CD14-positive monocyte (primary cell): ENCODE data around the gene IGFBP4. TPM values are rescaled to one million over a fixed set of nuclear protein-coding genes. Genes with fewer than 3 reads are reported as not detected.

ENCODE experiments used
- DNase-seq, 3 donors: peaks; one replicate each; pipeline ENCODE4 v3.0.0-alpha.2; 2011 to 2022
- H2AFZ ChIP-seq: 2 replicates; pipeline ENCODE4 v1.6.0; 2012; ENCODE audit warnings: mild to moderate bottlenecking, low read depth, low read length, inconsistent platforms; ENCODE audit not compliant: insufficient read depth, poor library complexity, severe bottlenecking
- H3K27ac ChIP-seq, 2 donors: 1 replicate in 1 of 2; 2 replicates in 1 of 2; pipeline ENCODE4 v1.5.1; 2012 to 2013; ENCODE audit warnings: low read length in 2 of 2, control low read depth in 1 of 2, inconsistent platforms in 1 of 2, low read depth in 1 of 2, mild to moderate bottlenecking in 1 of 2
- H3K27me3 ChIP-seq, 2 donors: one replicate each; pipeline versions ENCODE4 v1.6.0 to v1.6.1; 2011 to 2013; ENCODE audit warnings: low read length in 2 of 2; ENCODE audit not compliant: control insufficient read depth in 2 of 2, insufficient read depth in 2 of 2
- H3K36me3 ChIP-seq, 2 donors: replicated peaks in 1 of 2; 1 replicate in 1 of 2; 2 replicates in 1 of 2; pipeline versions ENCODE4 v1.5.1 to v1.6.1; 2012 to 2013; ENCODE audit warnings: low read length in 2 of 2, control low read depth in 1 of 2, inconsistent platforms in 1 of 2, mild to moderate bottlenecking in 1 of 2; ENCODE audit not compliant: insufficient read depth in 2 of 2, control insufficient read depth in 1 of 2
- H3K4me1 ChIP-seq, 2 donors: 1 replicate in 1 of 2; 2 replicates in 1 of 2; pipeline versions ENCODE4 v1.5.1 to v1.6.1; 2012 to 2013; ENCODE audit warnings: low read length in 2 of 2, control low read depth in 1 of 2, inconsistent platforms in 1 of 2, mild to moderate bottlenecking in 1 of 2, moderate library complexity in 1 of 2; ENCODE audit not compliant: insufficient read depth in 2 of 2, control insufficient read depth in 1 of 2
- H3K4me2 ChIP-seq: replicated peaks from 2 replicates; pipeline ENCODE3; 2012; ENCODE audit warnings: low read length, moderate library complexity, mild to moderate bottlenecking; ENCODE audit not compliant: poor library complexity, severe bottlenecking; ENCODE audit errors: extremely low read depth
- H3K4me3 ChIP-seq, 3 experiments: fragments of 200-600 bp in 1 of 3; sonication (generic) in 1 of 3; replicated peaks in 1 of 3; 1 replicate in 2 of 3; 2 replicates in 1 of 3; pipeline ENCODE4 v1.5.1; 2011 to 2013; ENCODE audit warnings: low read length in 3 of 3, mild to moderate bottlenecking in 3 of 3, control low read depth in 2 of 3, low read depth in 2 of 3, inconsistent platforms in 1 of 3, moderate library complexity in 1 of 3
- H3K79me2 ChIP-seq: 2 replicates; pipeline ENCODE4 v1.6.0; 2012; ENCODE audit warnings: mild to moderate bottlenecking, control low read depth, inconsistent platforms, low read length, moderate library complexity; ENCODE audit not compliant: insufficient read depth
- H3K9ac ChIP-seq: 2 replicates; pipeline ENCODE4 v1.6.0; 2017; ENCODE audit warnings: low read length, mild to moderate bottlenecking; ENCODE audit not compliant: insufficient read depth, poor library complexity, severe bottlenecking
- H3K9me3 ChIP-seq, 2 donors: replicated peaks in 1 of 2; 1 replicate in 1 of 2; 2 replicates in 1 of 2; pipeline versions ENCODE4 v1.5.1 to v1.6.1; 2012 to 2013; ENCODE audit warnings: low read length in 2 of 2, control low read depth in 1 of 2; ENCODE audit not compliant: control insufficient read depth in 1 of 2, insufficient read depth in 1 of 2
- H4K20me1 ChIP-seq: 2 replicates; pipeline ENCODE4 v1.6.0; 2012; ENCODE audit warnings: mild to moderate bottlenecking, low read length, control low read depth, moderate library complexity; ENCODE audit not compliant: insufficient read depth
- H3K27ac Mint-ChIP-seq, 7 donors: one replicate each; pipeline ENCODE4 v1.8.0; 2020; ENCODE audit warnings: mild to moderate bottlenecking in 7 of 7, mixed read lengths in 7 of 7, moderate library complexity in 6 of 7, inconsistent platforms in 2 of 7
- H3K27me3 Mint-ChIP-seq, 3 donors: one replicate each; pipeline ENCODE4 v1.8.0; 2021 to 2022; ENCODE audit warnings: low read depth in 3 of 3, mild to moderate bottlenecking in 3 of 3, mixed read lengths in 3 of 3, moderate library complexity in 3 of 3, inconsistent platforms in 1 of 3
- H3K36me3 Mint-ChIP-seq, 2 donors: one replicate each; pipeline ENCODE4 v1.8.0; 2020; ENCODE audit warnings: mixed read lengths in 2 of 2, inconsistent platforms in 1 of 2, mild to moderate bottlenecking in 1 of 2
- H3K4me1 Mint-ChIP-seq: one replicate; pipeline ENCODE4 v1.8.0; 2020; ENCODE audit warnings: mild to moderate bottlenecking, mixed read lengths
- H3K4me3 Mint-ChIP-seq, 2 donors: one replicate each; pipeline ENCODE4 v1.8.0; 2020; ENCODE audit warnings: mild to moderate bottlenecking in 2 of 2, mixed read lengths in 2 of 2, moderate library complexity in 1 of 2
- H3K9me3 Mint-ChIP-seq, 7 donors: one replicate each; pipeline ENCODE4 v1.8.0; 2020 to 2022; ENCODE audit warnings: mixed read lengths in 7 of 7, mild to moderate bottlenecking in 6 of 7, moderate library complexity in 6 of 7, inconsistent platforms in 2 of 7
- WGBS: methylation state at CpG from one replicate; pipeline ENCODE4 v1.1.5; 2013; ENCODE audit warnings: missing lambda C conversion rate; ENCODE audit not compliant: insufficient coverage; 5-methylcytosine and 5-hydroxymethylcytosine counted together
- intact Hi-C, 2 donors: fragments of 100-400 bp; cut with micrococcal nuclease; formaldehyde crosslinking; loops; one replicate each; pipeline versions ENCODE4 v1.15.0 to v1.15.1; 2023
- polyA plus RNA-seq, 3 donors: library from polyadenylated mRNA; depleted of rRNA in 1 of 3; unstranded in 2 of 3; stranded (reverse) in 1 of 3; fragments of 300-500 nt in 2 of 3; fragments of >200 nt in 1 of 3; fragmentation: Illumina TruSeq in 2 of 3; gene quantifications; 1 replicate in 2 of 3; 2 replicates in 1 of 3; pipeline ENCODE4 v1.2.3, GENCODE V29; 2012 to 2021
- TF ChIP-seq, protein P1 (sequence below): fragments of 200-600 bp; IDR thresholded peaks from one replicate; pipeline ENCODE4 v1.8.0; 2022; ENCODE audit warnings: antibody characterized with exemption, mild to moderate bottlenecking

IGFBP4 gene
- polyA plus RNA-seq, 3 donors: 0.04 to 0.15 TPM; not detected in 1

DNA sequence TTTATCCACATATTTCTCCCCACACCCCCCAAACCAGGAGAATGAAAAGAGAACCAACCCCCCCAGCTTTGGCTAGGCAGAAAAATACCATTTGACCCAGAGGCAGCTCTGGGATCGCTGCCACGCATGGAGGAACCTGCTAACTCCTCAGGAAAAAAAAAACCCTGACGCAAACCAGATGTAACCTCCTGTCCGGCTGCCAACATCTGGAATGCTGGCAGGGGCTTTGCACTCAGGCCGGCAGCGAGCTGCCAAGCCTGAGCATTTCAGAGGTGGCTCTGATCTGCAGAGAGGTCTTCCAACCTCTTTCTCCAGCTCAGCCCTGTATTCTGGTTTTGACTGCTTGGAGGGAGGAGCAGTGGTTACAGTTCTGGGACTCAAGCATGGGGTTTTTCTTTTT is 8.2 kb downstream of the IGFBP4 start:
- Histone ChIP-seq H3K27ac (no peak overlapping the region), H3K4me2 (no peak overlapping the region), H3K36me3 (no peaks in the 10 kb centered on the region), H3K27me3 (peaks cover 0 to 10% of the 10 kb centered on the region in 2 donors), H4K20me1 (no peaks in the 10 kb centered on the region), H3K4me3 (no peak overlapping the region), H3K9ac (no peak overlapping the region), H3K4me1 (peaks cover 6 to 13% of the 10 kb centered on the region in 2 donors), H2AFZ (no peak overlapping the region), H3K9me3 (no peaks in the 10 kb centered on the region), H3K79me2 (no peaks in the 10 kb centered on the region)
- intact Hi-C loops: no loop called here
- Mint-ChIP-seq H3K27me3 (peaks cover 23 to 41% (median 27%) of the 10 kb centered on the region in 3 donors), H3K9me3 (no peaks in the 10 kb centered on the region), H3K27ac (no peak overlapping the region), H3K36me3 (no peaks in the 10 kb centered on the region), H3K4me1 (peaks cover 13% of the 10 kb centered on the region), H3K4me3 (no peak overlapping the region)
- 98% methylated on average over 4 of the region's 6 CpGs for WGBS
- DNase-seq: no peak
- TF ChIP-seq, protein P1, sequence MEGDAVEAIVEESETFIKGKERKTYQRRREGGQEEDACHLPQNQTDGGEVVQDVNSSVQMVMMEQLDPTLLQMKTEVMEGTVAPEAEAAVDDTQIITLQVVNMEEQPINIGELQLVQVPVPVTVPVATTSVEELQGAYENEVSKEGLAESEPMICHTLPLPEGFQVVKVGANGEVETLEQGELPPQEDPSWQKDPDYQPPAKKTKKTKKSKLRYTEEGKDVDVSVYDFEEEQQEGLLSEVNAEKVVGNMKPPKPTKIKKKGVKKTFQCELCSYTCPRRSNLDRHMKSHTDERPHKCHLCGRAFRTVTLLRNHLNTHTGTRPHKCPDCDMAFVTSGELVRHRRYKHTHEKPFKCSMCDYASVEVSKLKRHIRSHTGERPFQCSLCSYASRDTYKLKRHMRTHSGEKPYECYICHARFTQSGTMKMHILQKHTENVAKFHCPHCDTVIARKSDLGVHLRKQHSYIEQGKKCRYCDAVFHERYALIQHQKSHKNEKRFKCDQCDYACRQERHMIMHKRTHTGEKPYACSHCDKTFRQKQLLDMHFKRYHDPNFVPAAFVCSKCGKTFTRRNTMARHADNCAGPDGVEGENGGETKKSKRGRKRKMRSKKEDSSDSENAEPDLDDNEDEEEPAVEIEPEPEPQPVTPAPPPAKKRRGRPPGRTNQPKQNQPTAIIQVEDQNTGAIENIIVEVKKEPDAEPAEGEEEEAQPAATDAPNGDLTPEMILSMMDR: no peak

DNA sequence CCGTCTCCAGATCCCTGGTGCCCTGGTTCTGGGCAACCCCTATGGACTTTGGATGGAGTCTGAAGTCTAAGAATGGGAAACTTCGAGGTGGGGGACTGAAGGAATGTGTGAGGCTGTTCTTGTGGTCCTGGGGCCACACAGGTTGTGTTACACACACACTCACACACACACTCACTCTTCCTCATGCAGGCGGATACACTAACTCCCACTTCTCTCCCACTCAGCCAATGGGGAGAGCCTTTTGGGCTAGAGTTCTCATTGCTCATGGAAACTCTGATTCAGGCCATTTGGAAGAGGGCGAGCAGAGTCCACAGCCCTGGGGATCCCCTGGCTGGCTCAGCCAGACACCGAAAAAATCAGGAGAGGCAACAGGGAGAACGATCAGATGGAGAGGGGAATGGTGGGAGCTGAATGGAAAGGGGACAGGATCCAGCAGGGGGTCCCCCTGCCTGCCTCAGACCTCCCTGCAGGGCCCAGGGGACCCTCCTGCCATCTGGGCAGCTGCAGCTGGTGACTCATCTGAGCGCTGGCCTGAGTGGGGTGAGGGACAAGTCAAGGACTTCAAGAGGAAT is 9.1 kb downstream of the IGFBP4 start:
- no peak overlapping the region for H2AFZ ChIP-seq
- no peak overlapping the region for H3K4me2 ChIP-seq
- no peaks in the 10 kb centered on the region for H3K79me2 ChIP-seq
- H3K36me3 ChIP-seq: no peaks in the 10 kb centered on the region
- Mint-ChIP-seq H3K27ac (peak overlapping the region in 1 of 7 donors; percentile 41), H3K9me3 (no peaks in the 10 kb centered on the region), H3K4me3 (no peak overlapping the region), H3K36me3 (no peaks in the 10 kb centered on the region), H3K27me3 (peaks cover 19 to 38% (median 22%) of the 10 kb centered on the region in 3 donors), H3K4me1 (peaks cover 13% of the 10 kb centered on the region)
- no peak overlapping the region for H3K27ac ChIP-seq
- WGBS: 88% methylated on average over 3 of the region's 7 CpGs
- H3K4me1 ChIP-seq: peaks cover 6 to 13% of the 10 kb centered on the region in 2 donors
- H3K9me3 ChIP-seq: no peaks in the 10 kb centered on the region
- no peak overlapping the region for H3K9ac ChIP-seq
- DNase-seq: no peak
- peaks cover 0 to 10% of the 10 kb centered on the region in 2 donors for H3K27me3 ChIP-seq
- TF ChIP-seq, protein P1: no peak
- H3K4me3 ChIP-seq: no peak overlapping the region
- intact Hi-C loops: no loop called here
- H4K20me1 ChIP-seq: no peaks in the 10 kb centered on the region
